ENCODE data around the gene PRKCSH.

GRCh38 chr19:11397089-11397610, 38.3 kb upstream of the PRKCSH start:
- TF ChIP-seq CTCF (conservative IDR thresholded peaks at IDR 0.05; ENCODE audit: low read depth in 2 of 2), result 0 out of 4 replicates have a peak, but pooled peaks of 1 of the 2 experiments have one; percentile 6
- no peak for TF ChIP-seq CREB1 (CRISPR knock-in tag; IDR thresholded peaks at IDR 0.05; ENCODE audit: low read depth)
- TF ChIP-seq ETS1 (IDR thresholded peaks at IDR 0.05), result no peak
- TF ChIP-seq EZH2phosphoT487 (IDR thresholded peaks at IDR 0.05; ENCODE audit: unreplicated experiment), result no peak
- TF ChIP-seq REST (IDR thresholded peaks at IDR 0.05; ENCODE audit: unreplicated experiment), result no peak
- TF ChIP-seq POLR2AphosphoS5 (IDR thresholded peaks at IDR 0.05; ENCODE audit: low read depth), result no peak
- TF ChIP-seq ZNF114 (CRISPR knock-in tag; IDR thresholded peaks at IDR 0.05), result no peak
- TF ChIP-seq JUNB (IDR thresholded peaks at IDR 0.05; ENCODE audit: unreplicated experiment), result no peak
- TF ChIP-seq EZH2 (IDR thresholded peaks at IDR 0.05; ENCODE audit: low read depth, unreplicated experiment), result no peak
- no peak for TF ChIP-seq STAT1 (IDR thresholded peaks at IDR 0.05; ENCODE audit: unreplicated experiment)
- no peak for TF ChIP-seq NANOG (IDR thresholded peaks at IDR 0.05; ENCODE audit: borderline replicate concordance)
- no peak for TF ChIP-seq ZNF331 (CRISPR knock-in tag; IDR thresholded peaks at IDR 0.05; ENCODE audit: low read depth)

Data from GM23338 (cell line).